H1 (cell line): ENCODE results near the gene AHI1.

Source experiments
- RAD21 ChIP-seq, 2 experiments: IDR thresholded peaks in 1 of 2; conservative IDR thresholded peaks in 1 of 2; 2 replicates each; pipeline ENCODE4 v1.6.1; 2011; ENCODE audit warnings: low read depth in 2 of 2, low read length in 2 of 2, improper control_type of control experiment in 1 of 2, inconsistent platforms in 1 of 2, mild to moderate bottlenecking in 1 of 2, moderate library complexity in 1 of 2
- TBP ChIP-seq: IDR thresholded peaks from 2 replicates; pipeline ENCODE4 v1.6.1; 2011; ENCODE audit warnings: low read depth, low read length, improper control_type of control experiment

GRCh38 chr6:135514706-135515105, 17.2 kb upstream of the AHI1 start:
- no peak for TF ChIP-seq TBP
- no peak for TF ChIP-seq RAD21 (IDR thresholded peaks at IDR 0.05 in 1 of 2, conservative IDR thresholded peaks at IDR 0.05 in 1 of 2; ENCODE audit: low read depth in 2 of 2, low read length in 2 of 2)
